ENCODE data around the gene RHBDL3.

RHBDL3 gene

DNA sequence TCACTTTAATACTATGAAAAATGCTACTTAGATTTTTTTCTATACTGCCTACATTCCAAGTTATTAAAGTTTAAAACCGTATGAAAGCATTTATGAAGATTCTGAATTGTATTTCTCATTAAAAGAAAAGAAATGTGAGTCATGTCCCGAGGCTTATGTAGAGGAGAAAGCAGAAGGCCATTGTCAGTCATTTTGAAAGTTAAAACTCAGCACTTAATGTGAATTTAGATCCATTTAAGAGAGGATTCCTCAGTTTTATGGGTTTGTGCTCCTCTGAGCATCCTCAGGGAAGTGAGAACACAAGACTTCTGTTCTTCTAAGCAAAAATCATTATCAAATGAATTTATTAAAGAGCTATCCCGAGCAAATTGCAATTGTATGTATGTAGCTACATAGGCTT, 64.5 kb downstream of the RHBDL3 start:
- H3K79me2 ChIP-seq (ENCODE audit: insufficient read depth, low read depth), result no peaks in the 10 kb centered on the region
- H3K4me1 ChIP-seq (ENCODE audit: low read depth, poor library complexity, severe bottlenecking), result no peaks in the 10 kb centered on the region
- H3K36me3 ChIP-seq (ENCODE audit: insufficient read depth), result no peaks in the 10 kb centered on the region
- no peak overlapping the region for H3K4me3 ChIP-seq (IDR thresholded peaks at IDR 0.05; ENCODE audit: insufficient read depth, low read depth, low read length)
- TF ChIP-seq, protein P1, sequence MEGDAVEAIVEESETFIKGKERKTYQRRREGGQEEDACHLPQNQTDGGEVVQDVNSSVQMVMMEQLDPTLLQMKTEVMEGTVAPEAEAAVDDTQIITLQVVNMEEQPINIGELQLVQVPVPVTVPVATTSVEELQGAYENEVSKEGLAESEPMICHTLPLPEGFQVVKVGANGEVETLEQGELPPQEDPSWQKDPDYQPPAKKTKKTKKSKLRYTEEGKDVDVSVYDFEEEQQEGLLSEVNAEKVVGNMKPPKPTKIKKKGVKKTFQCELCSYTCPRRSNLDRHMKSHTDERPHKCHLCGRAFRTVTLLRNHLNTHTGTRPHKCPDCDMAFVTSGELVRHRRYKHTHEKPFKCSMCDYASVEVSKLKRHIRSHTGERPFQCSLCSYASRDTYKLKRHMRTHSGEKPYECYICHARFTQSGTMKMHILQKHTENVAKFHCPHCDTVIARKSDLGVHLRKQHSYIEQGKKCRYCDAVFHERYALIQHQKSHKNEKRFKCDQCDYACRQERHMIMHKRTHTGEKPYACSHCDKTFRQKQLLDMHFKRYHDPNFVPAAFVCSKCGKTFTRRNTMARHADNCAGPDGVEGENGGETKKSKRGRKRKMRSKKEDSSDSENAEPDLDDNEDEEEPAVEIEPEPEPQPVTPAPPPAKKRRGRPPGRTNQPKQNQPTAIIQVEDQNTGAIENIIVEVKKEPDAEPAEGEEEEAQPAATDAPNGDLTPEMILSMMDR (conservative IDR thresholded peaks at IDR 0.05; ENCODE audit: low read depth, low read length), result no peak
- no peak overlapping the region for H3K4me2 ChIP-seq
- H3K27ac ChIP-seq, result no peak overlapping the region
- no peak overlapping the region for H2AFZ ChIP-seq (ENCODE audit: low read depth)
- no peaks in the 10 kb centered on the region for H3K27me3 ChIP-seq (ENCODE audit: insufficient read depth, low read depth)
- no peak overlapping the region for H3K9ac ChIP-seq
- H4K20me1 ChIP-seq (ENCODE audit: insufficient read depth), result no peaks in the 10 kb centered on the region

DNA sequence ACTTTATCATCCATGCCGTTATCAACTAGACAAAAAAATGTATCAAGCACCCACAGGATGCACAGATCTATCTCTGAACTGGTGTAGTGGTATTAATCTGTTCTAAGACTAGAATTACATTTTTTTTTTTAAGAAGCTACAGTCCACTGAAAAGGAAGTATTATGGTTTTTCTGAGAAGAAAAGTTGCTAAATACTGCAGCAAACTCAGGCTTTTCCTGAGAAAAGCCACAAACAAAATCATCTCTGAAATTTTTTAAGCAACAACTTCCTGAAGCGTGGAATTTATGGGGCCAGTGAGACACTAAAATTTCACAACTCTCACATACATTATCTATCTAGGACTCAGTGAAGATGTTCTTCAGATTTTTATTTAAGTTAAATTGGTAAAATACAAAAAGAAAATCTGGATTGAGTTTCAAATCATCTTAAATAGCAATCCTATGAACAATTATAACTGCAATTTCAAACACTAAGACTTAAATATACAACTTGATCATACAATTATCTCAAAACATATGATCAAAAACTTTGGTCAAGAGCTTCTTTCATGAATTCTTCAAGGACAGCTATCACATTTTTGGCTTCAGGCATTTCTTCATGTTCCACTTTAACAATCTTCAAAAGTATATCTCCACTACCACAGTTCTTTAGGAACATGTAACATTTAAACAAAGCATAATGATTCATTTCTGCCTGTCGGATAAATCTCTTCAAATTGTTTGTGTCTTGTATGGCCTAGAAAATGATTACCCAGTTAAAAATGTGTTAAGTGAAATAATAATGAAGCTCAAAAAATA, 65.8 kb downstream of the RHBDL3 start:
- H2AFZ ChIP-seq (ENCODE audit: low read depth), result no peak overlapping the region
- no peak overlapping the region for H3K4me2 ChIP-seq

DNA sequence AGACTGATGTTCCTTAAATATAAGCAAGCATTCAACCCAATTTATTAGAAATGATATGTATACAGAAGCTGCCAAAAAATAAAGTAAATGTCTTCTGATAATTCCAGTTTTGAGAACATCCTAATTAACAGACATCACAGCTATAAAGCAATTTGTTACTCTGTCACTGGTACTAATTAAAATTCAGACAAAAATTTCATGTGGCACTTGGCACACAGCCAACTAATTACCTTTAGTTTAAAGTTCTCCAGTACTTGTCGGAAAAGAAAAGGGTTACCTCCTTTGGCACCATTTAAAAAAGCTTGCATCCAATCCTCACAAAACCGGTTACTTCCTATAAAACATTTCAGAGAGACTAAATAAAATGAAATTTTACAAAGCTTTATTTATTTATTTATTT, 67.6 kb downstream of the RHBDL3 start:
- Histone ChIP-seq H2AFZ (ENCODE audit: low read depth) (no peak overlapping the region), H3K27ac (no peak overlapping the region), H3K36me3 (ENCODE audit: insufficient read depth) (no peaks in the 10 kb centered on the region), H4K20me1 (ENCODE audit: insufficient read depth) (no peaks in the 10 kb centered on the region), H3K27me3 (ENCODE audit: insufficient read depth, low read depth) (no peaks in the 10 kb centered on the region), H3K4me3 (IDR thresholded peaks at IDR 0.05; ENCODE audit: insufficient read depth, low read depth, low read length) (no peak overlapping the region), H3K4me2 (no peak overlapping the region), H3K9ac (no peak overlapping the region), H3K79me2 (ENCODE audit: insufficient read depth, low read depth) (no peaks in the 10 kb centered on the region), H3K4me1 (ENCODE audit: low read depth, poor library complexity, severe bottlenecking) (no peaks in the 10 kb centered on the region)
- TF ChIP-seq, protein P1 (conservative IDR thresholded peaks at IDR 0.05; ENCODE audit: low read depth, low read length), result no peak

More for the DNA sequence above, 65.8 kb downstream of the RHBDL3 start:
- no peaks in the 10 kb centered on the region for H3K79me2 ChIP-seq (ENCODE audit: insufficient read depth, low read depth)
- TF ChIP-seq, protein P1 (conservative IDR thresholded peaks at IDR 0.05; ENCODE audit: low read depth, low read length), result no peak
- H3K36me3 ChIP-seq (ENCODE audit: insufficient read depth), result no peaks in the 10 kb centered on the region
- H3K9ac ChIP-seq, result no peak overlapping the region
- H4K20me1 ChIP-seq (ENCODE audit: insufficient read depth), result no peaks in the 10 kb centered on the region
- H3K27ac ChIP-seq, result no peak overlapping the region
- no peaks in the 10 kb centered on the region for H3K4me1 ChIP-seq (ENCODE audit: low read depth, poor library complexity, severe bottlenecking)
- no peak overlapping the region for H3K4me3 ChIP-seq (IDR thresholded peaks at IDR 0.05; ENCODE audit: insufficient read depth, low read depth, low read length)
- no peaks in the 10 kb centered on the region for H3K27me3 ChIP-seq (ENCODE audit: insufficient read depth, low read depth)

DNA sequence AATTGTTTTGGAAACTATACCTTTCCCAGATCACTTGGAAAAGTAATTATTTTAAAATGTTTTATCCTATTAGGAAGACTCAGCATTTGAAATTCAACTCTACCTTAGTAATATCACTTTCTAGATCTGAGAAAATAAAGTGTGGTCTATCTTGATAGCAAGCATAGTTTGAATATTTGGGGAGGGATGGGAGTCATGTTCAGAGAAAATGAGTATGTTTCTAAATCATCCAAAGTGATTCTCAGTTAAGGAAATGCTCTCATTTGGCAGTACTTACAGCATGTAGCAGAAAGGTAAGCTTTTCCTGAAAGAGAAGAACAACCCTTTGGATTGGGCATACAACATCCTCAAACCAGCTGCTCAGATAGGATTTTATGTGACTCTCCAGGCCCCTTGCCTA, 69.4 kb downstream of the RHBDL3 start:
- H3K27ac ChIP-seq, result no peak overlapping the region
- no peak overlapping the region for H3K4me2 ChIP-seq
- no peaks in the 10 kb centered on the region for H3K79me2 ChIP-seq (ENCODE audit: insufficient read depth, low read depth)
- H2AFZ ChIP-seq (ENCODE audit: low read depth), result no peak overlapping the region
- H3K27me3 ChIP-seq (ENCODE audit: insufficient read depth, low read depth), result no peaks in the 10 kb centered on the region
- no peaks in the 10 kb centered on the region for H4K20me1 ChIP-seq (ENCODE audit: insufficient read depth)
- no peaks in the 10 kb centered on the region for H3K36me3 ChIP-seq (ENCODE audit: insufficient read depth)
- no peaks in the 10 kb centered on the region for H3K4me1 ChIP-seq (ENCODE audit: low read depth, poor library complexity, severe bottlenecking)
- TF ChIP-seq, protein P1 (conservative IDR thresholded peaks at IDR 0.05; ENCODE audit: low read depth, low read length), result no peak
- no peak overlapping the region for H3K4me3 ChIP-seq (IDR thresholded peaks at IDR 0.05; ENCODE audit: insufficient read depth, low read depth, low read length)
- no peak overlapping the region for H3K9ac ChIP-seq
